ENCODE data around the gene LSP1.
"Not testable (repeated sequence)": the region's sequence is repeated elsewhere in the genome, so short reads cannot be mapped to it uniquely, and the experiment has no call there.

DNA sequence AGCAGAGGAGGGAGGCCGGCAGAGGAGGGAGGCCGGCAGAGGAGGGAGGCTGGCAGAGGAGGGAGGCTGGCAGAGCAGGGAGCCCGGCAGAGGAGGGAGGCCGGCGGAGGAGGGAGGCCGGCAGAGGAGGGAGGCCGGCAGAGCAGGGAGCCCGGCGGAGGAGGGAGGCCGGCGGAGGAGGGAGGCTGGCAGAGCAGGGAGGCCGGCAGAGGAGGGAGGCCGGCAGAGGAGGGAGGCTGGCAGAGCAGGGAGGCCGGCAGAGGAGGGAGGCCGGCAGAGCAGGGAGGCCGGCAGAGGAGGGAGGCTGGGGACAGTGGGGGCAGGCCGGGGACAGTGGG, 20.9 kb downstream of the LSP1 start:
- TF ChIP-seq, protein P1, sequence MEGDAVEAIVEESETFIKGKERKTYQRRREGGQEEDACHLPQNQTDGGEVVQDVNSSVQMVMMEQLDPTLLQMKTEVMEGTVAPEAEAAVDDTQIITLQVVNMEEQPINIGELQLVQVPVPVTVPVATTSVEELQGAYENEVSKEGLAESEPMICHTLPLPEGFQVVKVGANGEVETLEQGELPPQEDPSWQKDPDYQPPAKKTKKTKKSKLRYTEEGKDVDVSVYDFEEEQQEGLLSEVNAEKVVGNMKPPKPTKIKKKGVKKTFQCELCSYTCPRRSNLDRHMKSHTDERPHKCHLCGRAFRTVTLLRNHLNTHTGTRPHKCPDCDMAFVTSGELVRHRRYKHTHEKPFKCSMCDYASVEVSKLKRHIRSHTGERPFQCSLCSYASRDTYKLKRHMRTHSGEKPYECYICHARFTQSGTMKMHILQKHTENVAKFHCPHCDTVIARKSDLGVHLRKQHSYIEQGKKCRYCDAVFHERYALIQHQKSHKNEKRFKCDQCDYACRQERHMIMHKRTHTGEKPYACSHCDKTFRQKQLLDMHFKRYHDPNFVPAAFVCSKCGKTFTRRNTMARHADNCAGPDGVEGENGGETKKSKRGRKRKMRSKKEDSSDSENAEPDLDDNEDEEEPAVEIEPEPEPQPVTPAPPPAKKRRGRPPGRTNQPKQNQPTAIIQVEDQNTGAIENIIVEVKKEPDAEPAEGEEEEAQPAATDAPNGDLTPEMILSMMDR (IDR thresholded peaks at IDR 0.05): not testable (repeated sequence)
- not testable (repeated sequence) for TF ChIP-seq POLR2AphosphoS5 (IDR thresholded peaks at IDR 0.05)
